Stimulated activated CD4-positive, alpha-beta T cell treated with anti-CD3 and anti-CD28 coated beads, Interleukin-2, amount 100 ng/mL, for 24 hours (primary cell): ENCODE measurements around the gene ZDHHC12.

Experiments
- DNase-seq, 2 donors: peaks; one replicate each; pipeline ENCODE4 v3.0.0-alpha.2; 2020

ZDHHC12 gene

DNA sequence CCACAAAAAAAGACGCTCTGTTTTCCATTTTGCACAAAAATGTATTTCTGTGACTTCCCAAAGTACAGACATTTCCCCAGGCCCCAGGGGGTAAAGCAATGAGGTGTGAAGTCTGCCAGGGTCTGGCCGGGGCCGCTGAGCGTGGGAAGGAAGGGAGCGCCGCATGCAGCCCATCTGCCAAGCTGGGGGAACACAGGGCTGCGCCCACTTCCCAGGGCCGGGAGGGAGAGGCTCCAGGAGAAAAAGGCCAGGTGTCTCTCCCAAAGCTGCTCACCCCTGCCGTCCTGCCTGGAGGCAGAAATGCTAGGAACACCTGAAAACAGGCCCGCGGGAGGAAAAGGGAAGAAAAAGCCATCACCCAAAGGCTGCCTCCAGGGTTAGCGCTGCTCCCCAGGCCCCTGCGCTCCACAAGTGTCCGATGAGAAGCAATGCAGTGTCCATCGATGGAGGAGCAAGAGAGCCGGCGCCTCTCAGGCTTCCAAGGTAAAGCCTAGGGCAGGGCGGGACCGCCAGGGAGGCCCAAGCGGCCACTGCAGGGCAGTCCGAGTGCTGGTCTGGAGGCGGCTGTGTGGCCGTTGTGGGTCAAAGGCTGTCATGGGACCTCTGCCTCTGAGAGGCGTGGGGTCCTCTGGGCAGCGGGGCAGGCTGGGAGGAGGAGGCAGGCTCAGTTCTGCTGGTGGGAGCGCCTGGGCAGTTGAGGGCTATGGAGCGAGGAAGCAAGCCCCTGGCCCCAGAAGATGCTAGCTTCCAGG is 6.0 kb upstream of the ZDHHC12 start:
- no peak for DNase-seq

GRCh38 chr9:128729302-128729701 is 5.4 kb upstream of the ZDHHC12 start:
- DNase-seq = no peak

GRCh38 chr9:128728298-128728697 is 4.4 kb upstream of the ZDHHC12 start:
- DNase-seq = no peak

GRCh38 chr9:128727640-128728248 is 3.8 kb upstream of the ZDHHC12 start:
- no peak for DNase-seq

GRCh38 chr9:128724744-128725211 is 851 bp upstream of the ZDHHC12 start:
- peak; percentile 49 to 60 for DNase-seq

GRCh38 chr9:128723352-128723865 is 518 bp downstream of the ZDHHC12 start:
- no peak for DNase-seq

GRCh38 chr9:128722380-128723351 is 1.3 kb downstream of the ZDHHC12 start:
- no peak for DNase-seq

DNA sequence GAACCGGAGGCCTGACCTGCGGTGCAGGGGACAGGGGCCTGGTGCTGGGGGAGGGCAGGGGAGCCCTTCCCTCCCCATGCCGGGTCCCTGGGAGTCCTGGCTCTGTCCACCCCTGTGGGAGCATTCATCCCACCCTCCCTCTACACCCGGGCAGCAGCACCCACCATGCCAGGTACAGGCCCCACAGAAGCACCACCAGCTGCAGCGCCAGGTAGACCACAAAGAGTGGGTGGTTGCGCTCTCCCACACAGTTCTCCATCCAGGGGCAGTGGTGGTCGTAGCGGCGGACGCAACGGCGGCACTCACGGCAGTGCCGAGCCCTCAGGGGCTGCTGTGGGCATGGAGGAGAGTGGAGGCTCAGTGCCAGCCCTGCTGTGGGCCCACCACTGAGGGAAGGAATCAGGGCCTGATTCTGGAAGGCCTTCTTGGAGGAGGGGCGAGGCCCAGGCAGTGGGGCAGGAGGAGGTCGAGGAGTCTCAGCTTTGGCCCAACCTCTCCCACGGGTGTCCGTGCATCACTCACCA is 2.4 kb downstream of the ZDHHC12 start:
- no peak for DNase-seq

DNA sequence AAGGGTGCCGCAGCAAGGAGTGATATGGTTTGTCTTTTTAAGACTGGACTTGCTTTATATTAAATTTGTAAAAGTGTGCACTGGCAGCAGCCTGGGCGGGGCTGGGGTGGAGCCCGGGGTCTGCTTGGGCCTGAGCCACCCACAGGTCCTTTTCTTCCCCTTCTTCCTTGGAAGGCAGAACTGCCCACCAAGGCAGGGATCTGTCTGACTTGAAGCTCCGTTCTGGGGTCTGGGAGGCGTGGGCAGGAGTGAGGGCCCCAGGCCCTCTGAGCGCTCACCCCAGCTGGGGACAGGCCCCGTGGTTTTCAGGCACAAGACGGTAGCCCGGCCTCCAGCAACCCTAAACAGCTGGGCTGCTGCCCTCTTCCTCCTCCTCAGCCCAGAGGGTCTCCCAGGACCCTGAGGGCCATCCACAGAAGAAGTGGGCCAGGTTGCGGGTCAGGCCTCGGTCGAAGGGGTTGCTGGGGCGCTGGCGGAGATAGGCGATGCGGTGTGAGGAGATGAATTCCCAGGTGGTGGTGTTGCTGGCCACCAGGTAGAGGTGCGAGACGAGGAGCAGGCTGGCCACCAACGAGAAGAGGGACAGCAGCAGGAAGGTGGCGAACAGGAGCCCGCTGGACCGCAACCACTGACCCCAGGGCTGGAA is 3.0 kb downstream of the ZDHHC12 start:
- no peak for DNase-seq

GRCh38 chr9:128719919-128720605 is 3.9 kb downstream of the ZDHHC12 start:
- DNase-seq = no peak

DNA sequence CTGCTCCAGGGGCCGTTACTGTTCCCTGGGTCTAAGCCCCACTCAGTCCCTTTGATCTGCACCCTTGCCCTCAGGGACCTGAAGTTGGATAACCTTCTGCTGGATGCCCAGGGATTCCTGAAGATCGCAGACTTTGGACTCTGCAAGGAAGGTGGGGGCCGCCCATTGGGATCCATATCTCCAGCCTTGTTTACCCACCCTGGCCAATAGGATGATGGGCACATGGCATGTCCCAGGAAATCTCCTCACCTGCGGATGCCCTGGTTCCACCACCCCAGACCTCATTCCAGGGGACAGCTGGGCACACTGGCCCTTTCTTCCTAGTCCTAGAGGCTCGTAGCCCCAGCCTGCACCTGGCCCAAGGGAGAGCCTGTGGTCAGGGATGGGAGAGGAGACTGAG is 5.5 kb downstream of the ZDHHC12 start:
- DNase-seq = no peak

GRCh38 chr9:128718047-128718446 is 5.9 kb downstream of the ZDHHC12 start:
- no peak for DNase-seq

DNA sequence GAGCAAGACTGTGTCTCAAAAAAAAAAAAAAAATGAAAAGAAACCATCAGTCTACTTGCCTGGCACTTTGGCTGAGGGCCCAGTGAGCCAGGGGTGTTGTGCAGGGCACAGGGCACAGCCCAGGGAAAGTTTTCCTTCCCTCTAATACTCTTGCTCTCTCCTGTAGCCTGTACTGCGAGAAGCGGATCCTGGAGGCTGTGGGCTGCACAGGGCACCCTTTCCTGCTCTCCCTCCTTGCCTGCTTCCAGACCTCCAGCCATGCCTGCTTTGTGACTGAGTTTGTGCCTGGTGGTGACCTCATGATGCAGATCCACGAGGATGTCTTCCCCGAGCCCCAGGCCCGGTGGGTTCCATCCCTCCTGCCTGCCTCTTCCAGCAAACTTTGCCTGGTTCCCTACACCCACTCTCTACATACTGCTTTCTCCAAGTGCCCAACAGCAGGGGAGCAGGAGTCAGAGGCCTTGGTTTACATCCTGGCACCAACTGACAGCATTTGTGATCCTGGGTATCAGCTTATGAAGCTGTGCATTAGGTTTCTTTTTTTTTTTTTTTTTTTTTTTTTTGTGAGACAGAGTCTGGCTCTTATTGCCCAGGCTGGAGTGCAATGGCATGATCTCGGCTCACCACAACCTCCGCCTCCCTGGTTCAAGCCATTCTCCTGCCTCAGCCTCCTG is 7.2 kb downstream of the ZDHHC12 start:
- no peak for DNase-seq

GRCh38 chr9:128715436-128715750 is 8.5 kb downstream of the ZDHHC12 start:
- DNase-seq = no peak

DNA sequence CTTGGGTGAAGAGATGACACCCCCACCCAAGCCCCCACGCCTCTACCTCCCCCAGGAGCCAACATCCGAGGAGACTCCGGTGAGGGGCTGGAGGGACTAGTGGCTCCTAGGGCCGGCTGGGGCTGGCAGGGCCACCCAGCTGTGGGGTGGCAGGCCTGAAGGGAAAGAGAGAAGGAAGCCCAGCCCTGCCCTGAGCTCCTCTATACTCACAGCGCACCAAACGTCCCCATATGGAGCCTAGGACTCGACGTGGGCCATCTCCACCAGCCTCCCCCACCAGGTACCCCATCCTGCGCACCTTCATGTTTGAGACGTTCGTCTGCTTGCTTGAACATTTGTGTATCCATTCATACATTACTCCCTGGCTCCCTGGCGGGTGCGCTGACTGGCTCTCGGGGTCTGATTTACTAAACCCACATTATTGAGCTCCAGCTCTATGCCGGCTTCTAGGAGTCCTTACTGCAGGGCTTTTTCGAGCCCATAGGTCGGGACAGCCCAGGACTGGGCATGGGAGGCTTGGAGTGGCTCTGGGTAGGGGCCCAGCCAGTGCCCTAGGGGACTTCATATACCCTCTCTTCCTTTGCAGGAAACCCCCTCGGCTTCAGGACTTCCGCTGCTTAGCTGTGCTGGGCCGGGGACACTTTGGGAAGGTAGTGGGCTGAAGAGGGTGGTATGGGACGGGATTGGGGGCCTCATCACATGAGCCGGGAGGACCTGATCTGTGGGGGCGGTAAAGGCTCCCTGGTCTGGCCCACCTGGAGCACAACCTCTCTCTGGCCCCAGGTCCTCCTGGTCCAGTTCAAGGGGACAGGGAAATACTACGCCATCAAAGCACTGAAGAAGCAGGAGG is 9.1 kb downstream of the ZDHHC12 start:
- DNase-seq = no peak

GRCh38 chr9:128713941-128714573 is 9.9 kb downstream of the ZDHHC12 start:
- no peak for DNase-seq

- no peak for DNase-seq
Measured at GRCh38 chr9:128713411-128713780, 10.5 kb downstream of the ZDHHC12 start.

DNA sequence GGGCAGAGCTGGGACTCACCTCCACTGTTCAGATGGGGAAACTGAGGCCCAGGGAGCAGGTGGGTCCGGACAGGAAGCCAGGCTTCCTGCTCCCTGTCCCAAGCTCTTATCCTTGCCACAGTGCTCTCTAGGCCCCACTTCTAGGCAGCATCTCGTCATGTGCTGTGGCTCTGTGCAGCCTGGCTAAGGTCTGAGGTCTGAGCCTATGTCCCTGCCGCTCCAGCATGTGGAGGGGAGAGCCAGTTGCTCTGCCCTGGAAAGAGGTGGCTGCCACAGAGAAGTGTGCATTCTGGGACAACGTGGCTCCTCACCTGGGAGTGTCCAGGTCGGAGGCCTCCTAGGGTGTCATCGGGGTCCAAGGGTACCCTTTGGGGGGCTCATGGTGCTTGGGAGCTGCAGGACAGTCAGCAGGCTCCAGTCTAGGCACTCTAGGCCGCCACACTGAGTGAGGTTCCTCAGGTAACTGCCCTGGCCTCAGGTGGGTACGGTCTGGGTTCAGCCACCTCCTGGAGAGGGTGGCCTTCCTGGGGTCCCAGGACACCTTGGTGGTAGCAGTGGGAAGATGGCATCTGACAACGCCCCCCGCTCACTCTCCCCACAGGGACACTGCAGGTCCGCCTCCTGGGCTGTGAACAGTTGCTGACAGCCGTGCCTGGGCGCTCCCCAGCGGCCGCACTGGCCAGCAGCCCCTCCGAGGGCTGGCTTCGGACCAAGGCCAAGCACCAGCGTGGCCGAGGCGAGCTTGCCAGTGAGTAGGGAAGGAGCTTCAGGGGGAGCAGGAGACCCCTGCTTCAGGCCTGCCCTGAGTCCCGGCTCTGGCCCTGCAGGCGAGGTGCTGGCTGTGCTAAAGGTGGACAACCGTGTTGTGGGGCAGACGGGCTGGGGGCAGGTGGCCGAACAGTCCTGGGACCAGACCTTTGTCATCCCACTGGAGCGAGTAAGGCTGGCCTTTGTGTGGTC is 11.2 kb downstream of the ZDHHC12 start:
- DNase-seq = no peak

DNA sequence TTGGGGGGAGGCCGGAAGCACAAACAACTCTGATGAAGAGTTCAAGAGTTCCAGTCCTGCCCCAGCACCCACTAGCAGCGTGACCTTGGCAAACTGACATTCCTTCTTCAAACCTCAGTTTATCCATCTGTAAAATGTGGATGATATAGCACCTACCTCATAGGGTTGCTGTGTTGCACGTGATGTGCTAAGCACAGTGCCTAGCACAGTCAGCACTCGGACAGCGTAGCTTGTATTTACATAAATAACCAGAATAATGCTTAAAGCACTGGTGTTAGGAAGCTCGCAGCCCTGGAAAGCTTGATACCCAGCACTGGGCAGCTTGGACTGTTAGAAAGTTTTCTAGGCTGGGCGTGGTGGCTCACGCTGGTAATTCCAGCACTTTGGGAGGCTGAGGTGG is 16.5 kb downstream of the ZDHHC12 start:
- no peak for DNase-seq
